Astrocyte (in vitro differentiated cells and primary cell): ENCODE measurements around the gene CCDC86.

Experiments used
- CTCF ChIP-seq: IDR thresholded peaks from 2 replicates; pipeline ENCODE4 v1.5.1; 2011; ENCODE audit warnings: low read depth, mild to moderate bottlenecking, inconsistent platforms, low read length, moderate library complexity; ENCODE audit not compliant: insufficient read depth
- EZH2 ChIP-seq: IDR thresholded peaks from 2 replicates; pipeline ENCODE4 v1.6.1; 2012; ENCODE audit warnings: mild to moderate bottlenecking, low read length, inconsistent platforms; ENCODE audit not compliant: insufficient read depth

GRCh38 chr11:60895687-60896086 is 53.8 kb downstream of the CCDC86 start:
- TF ChIP-seq CTCF (no peak), EZH2 (no peak)
